MM.1S (cell line): Measurements from ENCODE around the gene SFXN4.

Source experiments
- DNase-seq: peaks from one replicate; pipeline ENCODE4 v3.0.0-alpha.2; 2015
- H2AFZ ChIP-seq: fragments of 300-600 bp; sonication (generic); 2 replicates; pipeline ENCODE4 v1.6.0; 2016; ENCODE audit warnings: antibody characterized with exemption, low read length
- H3F3A ChIP-seq: fragments of 300-600 bp; sonication (generic); 2 replicates; pipeline ENCODE4 v1.6.1; 2016; ENCODE audit warnings: mild to moderate bottlenecking, antibody characterized with exemption, low read length, moderate library complexity, mixed read lengths; ENCODE audit not compliant: insufficient read depth
- H3K27ac ChIP-seq: fragments of 300-600 bp; sonication (generic); 2 replicates; pipeline ENCODE4 v1.5.1; 2016; ENCODE audit warnings: mild to moderate bottlenecking, low read length
- H3K27me3 ChIP-seq: fragments of 300-600 bp; sonication (generic); replicated peaks from 2 replicates; pipeline ENCODE4 v1.6.0; 2016; ENCODE audit warnings: low read length; ENCODE audit not compliant: insufficient read depth
- H3K36me3 ChIP-seq: fragments of 300-600 bp; sonication (generic); replicated peaks from 2 replicates; pipeline ENCODE4 v1.6.1; 2016; ENCODE audit warnings: mild to moderate bottlenecking, low read length, mixed read lengths; ENCODE audit not compliant: insufficient read depth
- H3K4me1 ChIP-seq: fragments of 300-600 bp; sonication (generic); 2 replicates; pipeline ENCODE4 v1.6.1; 2016; ENCODE audit warnings: low read length, mixed read lengths
- H3K4me2 ChIP-seq: fragments of 300-600 bp; sonication (generic); 2 replicates; pipeline ENCODE4 v1.6.0; 2016; ENCODE audit warnings: low read depth, low read length
- H3K4me3 ChIP-seq: fragments of 300-600 bp; sonication (generic); 2 replicates; pipeline ENCODE4 v1.5.1; 2016; ENCODE audit warnings: low read length, mixed read lengths
- H3K79me2 ChIP-seq: fragments of 300-600 bp; sonication (generic); 2 replicates; pipeline ENCODE4 v1.6.1; 2016; ENCODE audit warnings: mixed run types, low read length, mixed read lengths
- H3K9ac ChIP-seq: fragments of 300-600 bp; sonication (generic); 2 replicates; pipeline ENCODE4 v1.6.1; 2016; ENCODE audit warnings: low read length, mixed read lengths
- H3K9me2 ChIP-seq: fragments of 300-600 bp; sonication (generic); replicated peaks from 2 replicates; pipeline ENCODE4 v1.6.1; 2016; ENCODE audit warnings: mild to moderate bottlenecking, low read length, mixed read lengths; ENCODE audit not compliant: insufficient read depth
- H3K9me3 ChIP-seq: fragments of 300-600 bp; sonication (generic); replicated peaks from 2 replicates; pipeline ENCODE4 v1.6.1; 2016; ENCODE audit warnings: mild to moderate bottlenecking, low read length, mixed read lengths; ENCODE audit not compliant: insufficient read depth
- H4K20me1 ChIP-seq: fragments of 300-600 bp; sonication (generic); 2 replicates; pipeline ENCODE4 v1.6.1; 2016; ENCODE audit warnings: mild to moderate bottlenecking, low read length, moderate library complexity, mixed read lengths; ENCODE audit not compliant: insufficient read depth
- EZH2 ChIP-seq: fragments of 300-600 bp; sonication (generic); optimal IDR thresholded peaks from 2 replicates; pipeline ENCODE3; 2017; ENCODE audit warnings: low read depth, mild to moderate bottlenecking, antibody characterized with exemption, low read length, mixed read lengths
- EZH2phosphoT487 ChIP-seq: fragments of 300-600 bp; sonication (generic); IDR thresholded peaks from 2 replicates; pipeline ENCODE4 v1.6.1; 2018; ENCODE audit warnings: antibody characterized with exemption, low read length
- TF ChIP-seq, protein P1 (sequence below): fragments of 300-600 bp; sonication (generic); IDR thresholded peaks from 2 replicates; pipeline ENCODE4 v1.5.1; 2016; ENCODE audit warnings: antibody characterized with exemption, low read length, mixed read lengths

Gene SFXN4

DNA sequence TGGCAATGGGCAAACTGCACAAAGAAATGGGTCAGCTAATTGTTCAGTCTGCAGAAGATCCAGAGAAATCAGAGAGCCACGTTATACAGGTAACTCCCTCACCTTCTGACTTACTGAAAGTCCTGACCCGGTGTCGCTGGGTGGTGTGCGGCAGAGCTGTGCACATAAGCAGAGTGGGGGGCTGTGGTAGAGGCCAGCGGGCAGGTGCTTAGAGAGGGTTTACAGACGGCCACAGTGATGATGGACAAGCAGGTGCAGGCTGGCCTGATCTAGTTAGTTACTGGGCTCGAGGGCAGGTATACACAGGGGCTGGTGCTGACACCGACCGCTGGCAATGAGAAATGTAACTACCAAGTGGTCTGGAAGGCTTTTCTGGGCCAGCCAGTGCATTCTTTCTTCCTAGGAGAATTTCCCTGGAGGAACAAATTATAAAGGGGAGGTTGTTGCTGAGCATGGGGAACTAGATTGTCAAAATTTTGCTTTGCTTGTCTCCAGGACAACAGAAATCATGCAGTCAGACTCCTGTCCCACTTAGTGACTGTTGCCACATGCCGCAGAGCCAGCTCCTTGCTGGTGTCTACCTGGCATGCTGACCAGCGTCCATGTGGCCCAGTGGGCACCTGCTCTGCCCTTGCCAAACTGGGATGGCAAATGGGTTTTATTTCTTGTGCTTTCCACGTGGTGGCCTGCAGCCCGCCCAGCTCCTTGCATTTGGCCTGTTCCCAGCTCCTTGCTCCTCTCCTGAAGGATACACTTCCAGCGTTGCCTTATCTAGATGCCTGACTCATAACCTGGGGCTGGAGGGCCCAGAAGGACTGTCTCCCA, 32.8 kb downstream of the SFXN4 start:
- no peak overlapping the region for H3K9ac ChIP-seq
- H2AFZ ChIP-seq, result no peak overlapping the region
- no peaks in the 10 kb centered on the region for H3K79me2 ChIP-seq
- H3K9me2 ChIP-seq, result no peaks in the 10 kb centered on the region
- H3K27me3 ChIP-seq, result no peaks in the 10 kb centered on the region
- H3K4me1 ChIP-seq, result no peaks in the 10 kb centered on the region
- no peak overlapping the region for H3K4me2 ChIP-seq
- DNase-seq, result no peak
- no peaks in the 10 kb centered on the region for H3F3A ChIP-seq
- H3K27ac ChIP-seq, result no peak overlapping the region
- no peak overlapping the region for H3K4me3 ChIP-seq
- no peak for TF ChIP-seq EZH2phosphoT487
- TF ChIP-seq, protein P1, sequence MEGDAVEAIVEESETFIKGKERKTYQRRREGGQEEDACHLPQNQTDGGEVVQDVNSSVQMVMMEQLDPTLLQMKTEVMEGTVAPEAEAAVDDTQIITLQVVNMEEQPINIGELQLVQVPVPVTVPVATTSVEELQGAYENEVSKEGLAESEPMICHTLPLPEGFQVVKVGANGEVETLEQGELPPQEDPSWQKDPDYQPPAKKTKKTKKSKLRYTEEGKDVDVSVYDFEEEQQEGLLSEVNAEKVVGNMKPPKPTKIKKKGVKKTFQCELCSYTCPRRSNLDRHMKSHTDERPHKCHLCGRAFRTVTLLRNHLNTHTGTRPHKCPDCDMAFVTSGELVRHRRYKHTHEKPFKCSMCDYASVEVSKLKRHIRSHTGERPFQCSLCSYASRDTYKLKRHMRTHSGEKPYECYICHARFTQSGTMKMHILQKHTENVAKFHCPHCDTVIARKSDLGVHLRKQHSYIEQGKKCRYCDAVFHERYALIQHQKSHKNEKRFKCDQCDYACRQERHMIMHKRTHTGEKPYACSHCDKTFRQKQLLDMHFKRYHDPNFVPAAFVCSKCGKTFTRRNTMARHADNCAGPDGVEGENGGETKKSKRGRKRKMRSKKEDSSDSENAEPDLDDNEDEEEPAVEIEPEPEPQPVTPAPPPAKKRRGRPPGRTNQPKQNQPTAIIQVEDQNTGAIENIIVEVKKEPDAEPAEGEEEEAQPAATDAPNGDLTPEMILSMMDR, result no peak
- TF ChIP-seq EZH2, result no peak
- H3K9me3 ChIP-seq, result no peaks in the 10 kb centered on the region
- H3K36me3 ChIP-seq, result peaks cover 7% of the 10 kb centered on the region
- no peaks in the 10 kb centered on the region for H4K20me1 ChIP-seq

DNA sequence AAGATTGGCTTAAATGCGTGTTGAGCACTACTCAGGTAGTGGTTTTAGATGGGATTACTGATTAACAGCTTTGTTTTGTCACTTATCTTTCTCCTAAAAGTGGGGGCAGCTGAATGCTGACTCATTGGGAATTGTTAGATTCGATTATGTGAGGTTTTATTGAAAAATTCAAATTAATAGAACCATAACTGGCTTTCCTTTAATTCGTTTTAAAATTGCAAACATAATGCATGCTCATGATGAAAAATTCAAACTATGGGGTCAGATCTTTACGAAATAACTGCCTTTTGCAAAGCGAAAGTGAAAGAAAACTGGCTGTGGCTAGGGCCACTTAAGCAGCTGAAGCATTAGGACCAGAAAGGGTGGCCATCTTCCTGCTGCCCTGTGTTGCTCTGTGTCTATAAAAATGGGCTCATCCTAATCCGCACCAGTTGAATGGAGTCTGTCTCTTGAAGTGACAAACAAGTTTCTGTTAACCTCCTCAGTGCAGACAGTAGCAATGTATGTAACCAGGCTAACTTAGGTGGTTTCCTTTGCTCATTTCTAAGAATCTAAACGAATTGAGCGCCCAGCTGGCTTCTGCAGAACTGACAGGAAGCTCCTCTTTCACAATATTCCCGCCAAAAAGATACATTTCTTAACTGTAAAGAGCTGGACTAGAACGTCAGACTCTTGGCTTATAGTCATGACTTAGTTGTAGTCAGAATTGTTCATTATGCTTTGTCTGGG, 33.8 kb downstream of the SFXN4 start:
- H3K9me3 ChIP-seq, result no peaks in the 10 kb centered on the region
- no peaks in the 10 kb centered on the region for H3K4me1 ChIP-seq
- H3K4me3 ChIP-seq, result peak overlapping the region; percentile 47
- H3K4me2 ChIP-seq, result peak overlapping the region; percentile 52
- no peaks in the 10 kb centered on the region for H4K20me1 ChIP-seq
- peak overlapping the region; percentile 22; the same call in 1 of the 2 replicates for H3K9ac ChIP-seq
- no peaks in the 10 kb centered on the region for H3F3A ChIP-seq
- no peaks in the 10 kb centered on the region for H3K9me2 ChIP-seq
- peak; percentile 69 for DNase-seq
- no peaks in the 10 kb centered on the region for H3K27me3 ChIP-seq
- peak overlapping the region; percentile 42; the same call in 1 of the 2 replicates for H3K27ac ChIP-seq
- no peaks in the 10 kb centered on the region for H3K79me2 ChIP-seq
- H3K36me3 ChIP-seq, result peaks cover 7% of the 10 kb centered on the region
- TF ChIP-seq EZH2phosphoT487 (no peak), EZH2 (no peak)
- TF ChIP-seq, protein P1, result no peak
- peak overlapping the region; percentile 22 for H2AFZ ChIP-seq

DNA sequence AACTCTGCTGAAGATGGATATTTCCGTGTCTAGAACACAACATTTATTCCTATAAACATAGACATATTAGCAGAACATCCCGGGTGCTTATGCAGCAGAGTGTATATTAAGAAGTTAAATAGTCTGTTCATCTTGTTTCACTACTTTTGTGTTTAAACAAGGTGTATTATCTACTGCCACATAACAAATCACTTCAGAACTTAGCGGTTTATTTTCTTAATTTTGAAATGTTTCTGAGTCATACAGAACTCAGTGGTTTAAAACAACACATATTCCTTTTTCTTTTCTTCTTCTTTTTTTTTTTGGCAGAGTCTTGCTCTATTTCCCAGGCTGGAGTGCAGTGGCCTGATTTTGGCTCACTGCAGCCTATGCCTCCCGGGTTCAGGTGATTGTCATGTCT, 35.8 kb downstream of the SFXN4 start:
- Histone ChIP-seq H2AFZ (no peak overlapping the region), H3K9ac (no peak overlapping the region), H3K9me2 (no peaks in the 10 kb centered on the region), H3K4me2 (no peak overlapping the region), H3K4me3 (no peak overlapping the region), H3K79me2 (no peaks in the 10 kb centered on the region), H4K20me1 (no peaks in the 10 kb centered on the region), H3K27ac (no peak overlapping the region), H3K4me1 (no peaks in the 10 kb centered on the region), H3K36me3 (peaks cover 7% of the 10 kb centered on the region), H3F3A (no peaks in the 10 kb centered on the region), H3K27me3 (no peaks in the 10 kb centered on the region), H3K9me3 (no peaks in the 10 kb centered on the region)
- TF ChIP-seq EZH2phosphoT487 (no peak), EZH2 (no peak)
- TF ChIP-seq, protein P1, result no peak
- no peak for DNase-seq
